ENCODE data around the gene SMIM38.
"Not testable (repeated sequence)": the region's sequence is repeated elsewhere in the genome, so short reads cannot be mapped to it uniquely, and the experiment has no call there.

SMIM38 gene

DNA sequence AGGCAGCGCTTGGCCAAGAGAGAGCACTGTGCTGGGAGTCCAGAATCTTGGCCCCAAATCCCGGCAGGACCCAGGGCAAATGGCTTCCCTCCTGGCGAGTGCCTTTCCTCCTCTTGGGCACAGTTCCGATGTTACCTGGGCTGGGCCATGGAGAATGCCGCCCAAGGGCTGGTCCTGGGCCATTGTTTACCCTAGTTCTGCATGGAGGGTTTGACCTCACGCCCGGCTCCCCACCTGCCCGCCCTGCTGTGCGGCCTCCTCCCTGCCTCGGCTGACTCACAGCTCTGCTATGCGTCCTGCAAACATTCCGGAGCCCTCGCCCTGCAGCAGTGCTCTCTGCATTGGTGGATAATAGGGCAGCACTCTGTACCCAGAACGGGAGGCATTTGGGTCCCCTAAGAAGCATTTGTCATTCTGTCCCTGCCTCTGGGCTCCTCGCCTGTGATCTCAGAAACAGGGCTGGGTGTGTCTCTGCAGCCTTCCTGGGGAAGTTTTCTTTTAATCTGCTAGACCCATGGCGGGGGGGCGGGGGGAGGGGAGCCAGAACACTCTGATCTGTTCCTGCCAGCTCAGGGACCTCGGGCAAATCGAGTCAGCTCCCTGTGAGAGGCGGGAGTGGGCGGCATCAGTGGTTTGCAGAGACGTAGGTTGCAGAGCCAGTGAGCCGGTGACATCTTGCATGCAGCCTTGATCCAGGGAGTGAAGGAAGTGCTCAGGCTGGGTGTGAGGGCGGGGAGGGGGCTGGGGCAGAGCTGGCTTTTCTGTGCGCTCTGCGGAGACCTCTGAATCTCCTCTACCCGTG is 32.9 kb upstream of the SMIM38 start:
- DNase-seq = peak; percentile 18

DNA sequence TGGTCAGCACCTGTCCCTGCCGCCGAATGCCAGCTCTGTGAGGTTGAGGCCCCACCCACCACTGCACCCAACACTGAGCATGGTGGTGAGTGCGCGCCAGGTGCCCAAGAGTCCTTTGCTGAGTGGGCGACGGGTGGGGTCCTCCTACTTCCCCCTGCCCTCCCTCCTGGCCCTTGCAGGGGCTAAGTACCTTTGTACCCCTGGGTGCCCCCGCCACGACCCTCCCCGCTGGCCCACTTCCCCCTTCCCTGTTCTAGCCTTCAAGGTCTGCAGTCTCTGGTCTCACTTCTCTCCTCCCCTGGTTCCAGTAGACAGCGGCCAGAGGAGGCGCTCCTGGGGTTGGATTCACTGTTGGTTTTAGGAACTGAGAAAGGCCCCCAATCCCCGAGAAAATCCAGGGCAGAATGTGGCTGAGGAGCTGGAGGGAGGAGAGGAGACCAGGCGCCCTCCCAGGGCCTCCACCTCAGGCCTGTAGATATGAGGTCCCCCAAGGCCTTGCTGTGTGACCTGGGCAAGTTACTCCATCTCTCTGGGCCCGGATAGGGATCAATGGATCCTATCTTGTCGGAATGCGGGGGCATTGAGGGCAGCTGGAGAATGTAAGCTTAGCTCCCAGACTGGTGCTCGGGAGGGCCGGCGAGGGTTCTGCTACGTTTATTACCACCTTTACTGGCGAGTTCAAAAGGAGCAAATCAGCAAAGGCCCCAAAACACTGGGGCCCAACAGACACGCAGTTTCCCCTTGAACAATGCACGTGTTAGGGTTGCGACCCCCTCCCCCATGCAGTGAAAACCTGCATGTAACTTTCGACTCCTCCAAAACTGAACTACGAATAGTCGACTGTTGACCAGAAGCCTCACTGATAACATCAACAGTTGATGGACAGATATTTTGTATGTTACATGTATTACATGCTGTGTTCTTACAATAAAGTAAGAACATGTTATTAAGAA is 31.9 kb upstream of the SMIM38 start:
- DNase-seq = no peak

DNA sequence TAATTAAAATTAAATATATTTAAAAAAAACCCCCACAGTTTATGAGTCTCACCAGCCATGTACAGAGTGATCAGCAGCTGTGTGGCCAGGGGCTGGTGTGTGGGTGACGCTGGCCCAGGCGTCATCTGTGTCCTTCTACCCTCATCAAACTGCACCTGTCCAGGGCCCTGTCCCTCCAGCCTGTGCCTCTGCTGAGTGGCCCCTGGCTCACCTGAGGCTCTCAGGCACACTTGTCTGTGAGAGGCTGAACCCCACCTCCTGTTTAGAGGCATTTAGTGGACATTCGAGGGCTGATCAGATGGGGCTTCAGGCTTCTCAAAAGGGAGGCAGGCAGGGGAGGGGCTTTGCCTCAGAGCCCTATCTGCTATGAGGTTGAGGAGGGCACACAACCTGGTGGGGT is 29.9 kb upstream of the SMIM38 start:
- no peak for DNase-seq

DNA sequence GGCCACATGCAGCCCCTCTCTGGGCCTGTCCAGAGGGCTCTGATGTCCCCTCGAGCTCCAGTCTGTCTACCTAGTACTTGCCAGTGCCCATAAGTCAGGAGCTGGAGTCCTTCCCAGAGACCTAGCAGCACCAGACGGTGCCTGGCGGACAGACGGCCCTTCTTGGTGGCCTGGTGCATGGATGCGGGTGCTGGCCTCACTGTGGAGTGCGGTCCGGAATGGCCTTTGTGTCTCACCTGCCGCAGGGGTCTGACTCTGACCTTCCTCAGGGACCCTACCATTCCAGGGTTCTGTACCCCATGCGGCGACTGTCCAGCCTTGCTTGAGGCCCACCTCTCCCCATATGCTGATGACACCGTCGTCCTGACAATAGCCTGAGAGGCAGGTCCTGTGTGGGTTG is 29.4 kb upstream of the SMIM38 start:
- DNase-seq = no peak

- no peak for DNase-seq
Measured at GRCh38 chr11:69127081-69127850, 28.5 kb upstream of the SMIM38 start.

GRCh38 chr11:69127884-69128283 is 27.9 kb upstream of the SMIM38 start:
- no peak for DNase-seq

GRCh38 chr11:69129053-69129452 is 26.7 kb upstream of the SMIM38 start:
- no peak for DNase-seq

DNA sequence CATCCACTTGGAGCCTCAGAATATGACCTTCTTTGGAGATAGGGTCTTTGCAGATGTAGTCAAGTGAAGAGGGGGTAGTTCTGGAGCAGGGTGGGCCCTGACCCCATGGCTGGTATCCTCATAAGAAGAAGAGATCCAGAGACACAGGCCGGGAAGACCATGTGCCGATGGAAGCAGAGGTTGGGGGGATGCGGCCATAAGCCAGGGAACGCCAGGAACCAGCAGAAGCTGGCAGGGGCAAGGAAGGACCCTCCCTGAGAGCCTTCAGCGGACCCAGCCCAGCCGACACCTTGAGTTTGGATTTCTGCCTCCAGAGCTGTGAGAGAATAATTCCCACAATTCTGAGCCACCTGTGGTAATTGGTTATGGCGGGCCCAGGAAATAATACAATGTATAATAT is 26.1 kb upstream of the SMIM38 start:
- DNase-seq = no peak

DNA sequence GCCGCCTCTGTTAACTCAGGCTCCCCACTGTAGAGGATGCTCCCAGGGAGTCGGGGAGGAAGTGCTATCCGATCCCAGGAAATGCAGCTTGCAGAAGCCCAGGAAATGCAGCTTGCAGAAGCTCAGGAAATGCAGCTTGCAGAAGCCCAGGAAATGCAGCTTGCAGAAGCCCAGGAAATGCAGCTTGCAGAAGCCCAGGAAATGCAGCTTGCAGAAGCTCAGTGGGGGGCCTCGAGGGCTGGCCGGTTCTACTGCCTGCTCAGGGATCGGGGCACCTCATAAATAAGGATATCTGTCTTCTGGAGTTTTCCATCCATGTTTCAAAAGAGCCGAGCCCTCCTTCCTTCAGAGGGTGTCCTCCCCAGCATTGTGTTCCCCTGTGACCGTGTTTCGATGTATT is 25.1 kb upstream of the SMIM38 start:
- DNase-seq = no peak

DNA sequence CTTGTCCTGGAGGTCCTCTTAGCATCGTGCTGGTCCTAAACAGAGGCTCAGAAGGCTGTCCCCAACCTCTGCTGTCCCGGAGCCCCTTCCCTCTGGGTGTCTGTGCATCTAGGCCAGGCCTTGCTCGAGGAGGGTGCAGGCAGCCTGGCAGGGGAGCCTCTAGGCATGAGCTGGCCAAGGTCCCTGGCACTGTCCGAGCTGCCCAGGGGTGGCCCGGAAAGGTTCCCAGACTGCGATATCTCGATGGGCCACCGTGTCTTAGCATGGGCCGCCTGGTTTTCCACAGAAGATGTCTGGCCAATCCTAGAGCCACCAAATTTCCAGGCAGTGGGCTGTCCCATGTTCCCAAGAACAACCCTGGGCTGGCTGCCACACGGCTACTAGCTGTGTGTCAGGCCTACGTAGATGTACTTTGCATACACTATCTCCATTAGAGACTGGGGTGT is 24.6 kb upstream of the SMIM38 start:
- no peak for DNase-seq

DNA sequence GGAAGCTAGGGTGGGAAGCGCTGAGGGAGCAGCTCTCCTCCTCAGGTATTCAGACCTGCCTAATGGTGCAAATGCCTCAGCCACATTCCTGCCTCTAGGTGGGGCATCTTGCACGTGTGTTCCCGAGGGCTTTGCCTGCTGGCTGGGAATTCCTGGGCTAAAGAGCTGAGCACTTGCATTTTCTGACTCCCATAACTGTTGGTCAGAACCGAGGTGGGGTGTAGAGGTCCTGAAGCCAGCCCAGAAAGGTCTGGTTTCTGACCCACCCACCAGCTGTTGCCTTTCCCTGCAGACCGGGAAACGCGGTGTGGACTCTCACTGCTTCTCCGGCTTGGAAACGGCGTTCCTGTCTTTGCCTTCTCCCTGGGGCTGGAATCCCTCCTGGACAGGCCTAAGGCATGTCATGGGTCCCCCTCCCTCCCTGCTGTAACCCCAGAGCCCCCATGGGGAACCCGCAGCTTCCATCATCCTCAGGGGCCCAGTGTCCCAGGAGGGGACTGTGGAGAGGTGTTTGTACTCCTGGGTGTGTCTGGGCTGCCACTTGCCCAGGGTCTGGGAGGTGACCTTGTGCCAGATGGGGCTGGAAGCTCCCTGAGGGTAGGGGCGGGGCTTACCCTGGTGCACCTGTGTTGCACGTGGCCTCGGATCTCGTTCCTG is 24.0 kb upstream of the SMIM38 start:
- DNase-seq = no peak

GRCh38 chr11:69132301-69132670 is 23.4 kb upstream of the SMIM38 start:
- no peak for DNase-seq

DNA sequence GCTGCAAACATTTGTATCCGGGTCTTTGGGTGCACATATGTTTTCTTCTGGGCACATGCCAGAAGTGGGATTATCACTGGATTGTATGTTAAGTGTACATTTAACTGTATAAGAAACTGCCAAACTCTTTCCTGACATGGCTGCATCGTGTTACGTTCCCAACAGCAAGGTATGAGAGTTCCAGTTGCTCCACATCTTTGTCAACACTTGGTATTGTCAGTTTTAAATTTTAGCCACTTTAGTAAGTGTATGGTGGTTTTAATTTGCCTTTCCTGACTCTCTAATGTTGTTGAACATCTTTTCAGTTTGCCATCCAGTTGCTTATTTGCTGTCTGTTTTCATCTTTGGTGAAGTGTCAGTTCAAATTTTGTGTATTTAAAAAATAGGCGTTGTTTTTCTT is 22.5 kb upstream of the SMIM38 start:
- DNase-seq = no peak

DNA sequence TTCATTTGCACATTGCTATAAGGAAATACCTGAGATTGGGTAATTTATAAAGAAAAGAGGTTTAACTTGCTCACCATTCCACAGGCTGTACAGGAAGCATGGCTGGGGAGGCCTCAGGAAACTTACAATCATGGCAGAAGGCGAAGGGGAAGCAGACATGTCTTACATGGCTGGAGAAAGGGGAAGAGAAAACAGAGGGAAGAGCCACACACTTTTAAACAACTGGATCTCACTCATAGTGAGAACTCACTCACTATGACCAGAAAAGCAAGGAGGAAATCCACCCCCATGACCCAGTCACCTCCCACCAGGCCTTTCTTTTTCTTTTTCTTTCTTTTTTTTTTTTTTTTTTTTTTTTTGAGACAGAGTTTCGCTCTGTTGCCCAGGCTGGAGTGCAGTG is 21.6 kb upstream of the SMIM38 start:
- DNase-seq = not testable (repeated sequence)

- no peak for DNase-seq
Measured at GRCh38 chr11:69134957-69135356, 20.8 kb upstream of the SMIM38 start.

- no peak for DNase-seq
Measured at GRCh38 chr11:69135420-69136363, 20.0 kb upstream of the SMIM38 start.

- DNase-seq = no peak
Measured at GRCh38 chr11:69136471-69136870, 19.3 kb upstream of the SMIM38 start.

- no peak for DNase-seq
Measured at GRCh38 chr11:69137151-69137844, 18.4 kb upstream of the SMIM38 start.

- no peak for DNase-seq
Measured at GRCh38 chr11:69138265-69138664, 17.5 kb upstream of the SMIM38 start.

DNA sequence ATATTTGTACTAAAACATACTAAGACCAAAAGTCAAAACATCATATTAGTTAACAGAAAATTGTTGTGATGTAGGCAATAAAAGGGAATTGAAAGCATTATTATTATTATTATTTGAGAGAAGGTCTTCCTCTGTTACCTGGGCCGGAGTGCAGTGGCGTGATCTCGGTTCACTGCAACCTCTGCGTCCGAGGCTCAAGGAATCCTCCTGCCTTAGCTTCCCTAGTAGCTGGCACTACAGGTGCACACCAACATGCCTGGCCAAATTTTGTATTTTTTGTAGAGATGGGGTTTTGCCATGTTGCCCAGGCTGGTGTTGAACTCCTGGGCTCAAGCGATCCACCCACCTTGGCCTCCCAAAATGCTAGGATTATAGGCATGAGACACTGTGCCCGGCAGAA is 15.6 kb upstream of the SMIM38 start:
- DNase-seq = not testable (repeated sequence)

DNA sequence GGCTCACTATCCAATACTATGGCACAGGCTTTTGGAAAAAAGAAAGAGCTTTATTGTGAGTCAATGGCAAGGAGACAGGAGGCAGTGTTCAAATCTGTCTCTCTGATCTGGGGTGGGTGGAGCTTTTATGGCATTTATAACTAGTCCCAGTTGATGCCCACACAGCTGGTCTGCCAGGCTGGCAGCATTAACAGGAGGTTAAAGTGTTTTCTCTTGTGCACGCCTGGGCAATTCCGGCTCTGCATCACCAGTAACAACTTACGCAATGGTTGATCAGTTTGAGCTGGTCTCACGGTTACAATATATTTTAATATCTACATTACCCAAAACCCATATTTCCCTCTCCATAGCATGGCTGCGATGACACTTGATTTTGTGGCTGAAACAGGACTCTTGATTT is 15.1 kb upstream of the SMIM38 start:
- DNase-seq = no peak

Measured in activated effector memory CD4-positive, alpha-beta T cell treated with Interleukin-2 at 50 U/mL for 16 hours (primary cell).